GM12873 (cell line): ENCODE measurements around the gene LRRTM4.

Source experiments
- CTCF ChIP-seq: IDR thresholded peaks from 2 replicates; pipeline ENCODE4 v1.5.1; 2012; ENCODE audit warnings: low read depth, mild to moderate bottlenecking, moderate library complexity, low read length, control low read depth; ENCODE audit not compliant: insufficient read depth; ENCODE audit errors: missing control alignments

LRRTM4 gene

DNA sequence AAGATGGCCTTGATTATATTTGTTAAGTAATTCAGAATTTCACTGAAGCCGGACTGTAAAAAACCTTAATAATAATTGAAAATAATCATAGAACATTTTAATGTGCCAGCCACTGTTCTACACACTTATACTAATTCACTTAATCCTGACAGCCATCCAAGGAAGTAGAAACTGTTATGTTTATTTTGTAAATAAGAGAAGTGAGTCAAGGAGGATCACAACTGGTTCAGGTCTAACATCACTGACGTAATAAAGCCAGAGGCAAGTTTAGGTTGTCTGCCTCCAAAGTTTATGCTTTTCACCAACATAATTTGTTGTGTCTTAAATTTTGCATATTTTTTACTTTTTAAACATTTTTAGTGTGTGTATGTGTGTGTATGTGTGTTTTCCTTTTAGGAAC lies 436.1 kb downstream of the LRRTM4 start:
- no peak for TF ChIP-seq CTCF

DNA sequence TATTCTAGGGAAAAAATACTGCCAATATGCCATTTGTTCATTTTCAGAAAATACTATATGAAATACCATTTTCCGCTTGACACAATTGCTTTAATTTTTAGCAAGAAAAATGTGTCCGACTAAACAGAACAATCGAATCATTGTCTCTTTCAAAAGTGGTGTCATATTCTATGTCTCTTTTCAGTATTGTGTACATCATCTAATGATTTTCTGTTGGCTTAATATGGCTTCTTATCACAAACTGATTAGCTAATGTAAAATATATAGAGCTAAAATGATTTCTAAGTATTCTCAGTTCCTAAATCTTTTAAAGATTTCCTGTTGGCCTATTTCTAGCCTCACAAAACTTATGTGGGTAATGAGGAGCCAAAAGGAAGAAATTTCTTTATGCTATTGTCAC lies 436.6 kb downstream of the LRRTM4 start:
- TF ChIP-seq CTCF: no peak

GRCh38 chr2:77081597-77081996 lies 440.6 kb downstream of the LRRTM4 start:
- no peak for TF ChIP-seq CTCF

DNA sequence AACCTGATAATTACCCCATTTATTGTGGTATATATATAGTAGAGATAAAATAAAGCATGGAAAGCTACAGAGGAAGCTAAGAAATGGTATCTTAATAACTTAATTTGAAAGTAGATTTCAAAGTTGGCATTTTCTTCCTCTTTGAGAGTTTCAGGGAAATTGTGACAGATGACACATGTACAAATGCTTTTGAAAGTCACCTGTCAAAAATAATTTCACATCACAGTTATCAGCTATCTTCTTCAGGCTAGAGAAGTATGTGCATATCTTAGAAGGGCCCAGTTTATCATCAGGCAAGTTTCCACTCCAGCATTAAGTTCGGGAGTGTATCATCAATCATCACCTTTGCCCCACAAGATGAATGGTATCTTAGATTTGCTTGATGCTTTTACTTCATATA lies 457.9 kb downstream of the LRRTM4 start:
- no peak for TF ChIP-seq CTCF

GRCh38 chr2:77054938-77055337 lies 467.2 kb downstream of the LRRTM4 start:
- TF ChIP-seq CTCF: no peak

GRCh38 chr2:77046339-77046738 lies 475.8 kb downstream of the LRRTM4 start:
- no peak for TF ChIP-seq CTCF

DNA sequence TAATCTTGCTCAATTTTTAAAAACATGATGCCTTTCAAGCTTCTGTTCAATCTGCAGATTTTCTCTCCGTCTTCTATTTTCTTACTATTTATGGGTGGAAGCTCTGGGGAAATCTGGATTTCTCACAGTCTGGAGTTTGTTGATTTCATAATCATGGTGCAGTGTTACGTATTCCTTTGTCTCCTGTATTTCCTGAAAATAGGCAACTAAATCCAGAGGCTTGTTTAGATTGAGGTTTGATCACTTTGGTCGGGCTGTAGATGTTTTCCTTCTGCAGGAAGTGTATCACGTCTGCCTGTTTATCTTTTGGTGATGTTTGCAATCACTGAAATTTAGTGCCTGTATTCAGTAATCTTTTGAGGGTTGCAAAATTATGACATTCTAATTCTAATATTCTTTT lies 487.7 kb downstream of the LRRTM4 start:
- TF ChIP-seq CTCF: no peak
